Stimulated activated effector memory CD8-positive, alpha-beta T cell treated with anti-CD3 and anti-CD28 coated beads, Interleukin-12 subunit alpha, Interleukin-12 subunit beta, amount 100 ng/mL, for 72 hours (primary cell): ENCODE data around the gene GJB3.
"Not testable (repeated sequence)": the region's sequence is repeated elsewhere in the genome, so short reads cannot be mapped to it uniquely, and the experiment has no call there.

Experiments
- ATAC-seq: fragments of 150-1000 bp; cut with Tn5 transposase; 2 replicates; pipeline ENCODE4 v1.10.0; 2021
- DNase-seq, 2 donors: peaks; one replicate each; pipeline ENCODE4 v3.0.0; 2021 to 2022; ENCODE audit warnings: low spot score in 2 of 2
- H3K27ac Mint-ChIP-seq: one replicate; pipeline ENCODE4 v1.8.0; 2022; ENCODE audit warnings: mild to moderate bottlenecking, mixed read lengths
- H3K36me3 Mint-ChIP-seq: one replicate; pipeline ENCODE4 v1.8.0; 2022; ENCODE audit warnings: mild to moderate bottlenecking, mixed read lengths
- H3K4me1 Mint-ChIP-seq: one replicate; pipeline ENCODE4 v1.8.0; 2022; ENCODE audit warnings: mixed read lengths
- H3K4me3 Mint-ChIP-seq: one replicate; pipeline ENCODE4 v1.8.0; 2022; ENCODE audit warnings: mild to moderate bottlenecking, mixed read lengths
- H3K9me3 Mint-ChIP-seq: one replicate; pipeline ENCODE4 v1.8.0; 2022; ENCODE audit warnings: mixed read lengths

The GJB3 gene

DNA sequence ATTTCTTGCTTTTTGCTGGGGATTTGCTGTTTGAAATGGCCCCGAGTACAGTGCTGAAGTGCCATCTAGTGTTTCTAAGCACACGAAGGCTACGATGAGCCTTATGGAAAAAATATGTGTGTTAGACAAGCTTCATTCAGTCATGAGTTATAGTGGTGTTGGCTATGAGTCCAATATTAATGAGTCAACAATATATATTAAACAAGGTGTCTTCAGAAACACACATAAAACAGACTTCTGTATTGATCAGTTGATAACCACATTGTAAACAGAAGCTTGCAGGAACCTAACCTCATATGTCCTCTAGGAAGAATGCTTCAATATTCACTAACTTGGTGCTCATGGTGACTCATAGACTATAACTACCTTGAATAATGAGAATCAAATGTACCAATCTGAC is 27.9 kb upstream of the GJB3 start:
- ATAC-seq, result no peak
- H3K9me3 Mint-ChIP-seq, result no peaks in the 10 kb centered on the region
- no peak for DNase-seq
- H3K4me3 Mint-ChIP-seq, result no peak overlapping the region
- H3K4me1 Mint-ChIP-seq, result no peaks in the 10 kb centered on the region
- no peak overlapping the region for H3K27ac Mint-ChIP-seq
- no peaks in the 10 kb centered on the region for H3K36me3 Mint-ChIP-seq

GRCh38 chr1:34754964-34755637 is 25.9 kb upstream of the GJB3 start, which contains the start of gene GJB5:
Gene GJB5, plus strand, starts transcription at chr1:34755047. Its CDS starts 2,284 bp downstream, at chr1:34757331.
- H3K4me1 Mint-ChIP-seq, result no peaks in the 10 kb centered on the region
- no peak for DNase-seq
- no peak within 1 kb of the TSS for H3K27ac Mint-ChIP-seq
- H3K36me3 Mint-ChIP-seq, result no peaks in the 10 kb centered on the region
- no peak within 1 kb of the TSS for H3K4me3 Mint-ChIP-seq
- no peaks in the 10 kb centered on the region for H3K9me3 Mint-ChIP-seq
- ATAC-seq, result no peak

DNA sequence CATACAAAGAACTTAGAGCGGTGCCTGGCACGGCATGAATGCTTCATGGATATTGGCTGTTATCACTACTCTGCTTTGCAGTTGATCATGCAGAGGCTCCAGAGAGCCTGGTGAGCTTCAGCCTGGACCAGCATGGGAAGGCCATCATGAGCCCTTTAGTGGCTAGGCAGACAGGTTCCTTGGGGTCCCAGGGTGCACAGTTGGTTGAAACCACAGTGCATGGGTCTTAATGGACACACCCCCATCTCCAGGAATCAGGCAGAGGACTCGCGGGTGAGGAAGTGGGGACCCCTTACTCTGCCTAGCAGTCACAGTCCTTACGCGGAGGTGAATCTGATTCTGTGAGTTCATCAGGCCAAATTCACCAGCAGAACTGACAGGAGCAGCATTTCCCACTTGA is 25.1 kb upstream of the GJB3 start:
- Mint-ChIP-seq H3K36me3 (no peaks in the 10 kb centered on the region), H3K4me1 (no peaks in the 10 kb centered on the region), H3K27ac (no peak overlapping the region), H3K4me3 (no peak overlapping the region), H3K9me3 (no peaks in the 10 kb centered on the region)
- DNase-seq, result no peak
- ATAC-seq, result no peak

GRCh38 chr1:34757386-34757785 is 23.6 kb upstream of the GJB3 start:
- no peak overlapping the region for H3K4me3 Mint-ChIP-seq
- DNase-seq (no peak), ATAC-seq (no peak)
- H3K36me3 Mint-ChIP-seq, result no peaks in the 10 kb centered on the region
- no peaks in the 10 kb centered on the region for H3K9me3 Mint-ChIP-seq
- no peaks in the 10 kb centered on the region for H3K4me1 Mint-ChIP-seq
- no peak overlapping the region for H3K27ac Mint-ChIP-seq

GRCh38 chr1:34758751-34759150 is 22.3 kb upstream of the GJB3 start:
- no peaks in the 10 kb centered on the region for H3K36me3 Mint-ChIP-seq

DNA sequence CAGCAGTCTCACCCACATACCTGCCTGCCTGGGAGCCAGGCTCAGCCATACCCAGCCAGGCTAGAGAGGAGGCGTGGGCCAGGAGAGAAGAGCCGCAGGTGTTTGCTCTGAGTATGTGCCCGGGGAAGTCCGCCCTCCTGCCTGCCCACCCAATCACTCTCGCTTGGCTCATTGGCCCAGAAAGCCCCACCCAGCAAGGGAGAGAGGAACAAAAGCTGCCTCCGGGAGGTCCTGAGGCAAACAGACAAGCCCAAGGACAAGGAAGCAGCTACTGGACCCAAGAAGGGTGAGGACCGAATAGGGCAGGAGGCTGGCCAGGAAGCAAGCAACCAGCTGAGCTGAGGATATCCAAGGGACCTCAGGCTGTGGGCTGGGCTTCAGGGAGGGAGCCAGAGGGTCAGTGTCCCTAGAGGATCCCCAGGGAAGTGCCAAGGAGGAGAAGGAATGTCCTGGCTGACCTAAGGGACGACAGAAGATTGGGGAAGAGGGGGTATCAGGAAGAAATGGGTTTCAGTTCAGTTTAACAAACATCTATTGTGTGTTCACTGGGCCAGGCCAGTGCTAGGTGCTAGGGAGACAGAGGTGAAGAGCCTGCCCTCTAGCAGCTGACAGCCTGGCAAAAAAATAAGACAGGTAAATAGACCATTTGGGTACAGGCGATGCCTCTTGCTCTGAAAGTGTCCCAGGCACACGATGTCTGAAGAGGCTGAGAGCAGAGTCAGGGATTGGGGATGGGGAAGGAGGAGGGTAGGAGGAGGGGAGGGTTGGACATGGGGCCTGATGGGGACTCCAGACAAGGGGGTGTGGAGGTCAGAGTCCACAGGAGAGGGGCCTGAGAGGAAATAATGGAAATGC is 21.3 kb upstream of the GJB3 start, which contains the start of gene GJB4:
Gene GJB4 (plus strand): TSS at position 238 of the 855 bp plus-strand sequence. CDS start 1,515 bp downstream, outside the sequence.
- no peak for ATAC-seq
- Mint-ChIP-seq H3K4me1 (no peaks in the 10 kb centered on the region), H3K4me3 (no peak within 1 kb of the TSS), H3K9me3 (no peaks in the 10 kb centered on the region), H3K36me3 (no peaks in the 10 kb centered on the region), H3K27ac (no peak within 1 kb of the TSS)
- DNase-seq, result no peak

More at GRCh38 chr1:34758751-34759150, 22.3 kb upstream of the GJB3 start:
- H3K9me3 Mint-ChIP-seq, result no peaks in the 10 kb centered on the region
- H3K4me1 Mint-ChIP-seq, result no peaks in the 10 kb centered on the region
- ATAC-seq (no peak), DNase-seq (no peak)
- H3K27ac Mint-ChIP-seq, result no peak overlapping the region
- H3K4me3 Mint-ChIP-seq, result no peak overlapping the region

DNA sequence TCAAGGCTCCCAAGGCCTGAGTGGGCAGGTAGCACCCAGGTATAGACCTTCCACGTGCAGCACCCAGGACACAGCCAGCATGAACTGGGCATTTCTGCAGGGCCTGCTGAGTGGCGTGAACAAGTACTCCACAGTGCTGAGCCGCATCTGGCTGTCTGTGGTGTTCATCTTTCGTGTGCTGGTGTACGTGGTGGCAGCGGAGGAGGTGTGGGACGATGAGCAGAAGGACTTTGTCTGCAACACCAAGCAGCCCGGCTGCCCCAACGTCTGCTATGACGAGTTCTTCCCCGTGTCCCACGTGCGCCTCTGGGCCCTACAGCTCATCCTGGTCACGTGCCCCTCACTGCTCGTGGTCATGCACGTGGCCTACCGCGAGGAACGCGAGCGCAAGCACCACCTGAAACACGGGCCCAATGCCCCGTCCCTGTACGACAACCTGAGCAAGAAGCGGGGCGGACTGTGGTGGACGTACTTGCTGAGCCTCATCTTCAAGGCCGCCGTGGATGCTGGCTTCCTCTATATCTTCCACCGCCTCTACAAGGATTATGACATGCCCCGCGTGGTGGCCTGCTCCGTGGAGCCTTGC is 19.7 kb upstream of the GJB3 start:
- Mint-ChIP-seq H3K4me1 (no peaks in the 10 kb centered on the region), H3K4me3 (no peak overlapping the region), H3K9me3 (no peaks in the 10 kb centered on the region), H3K27ac (no peak overlapping the region), H3K36me3 (no peaks in the 10 kb centered on the region)
- no peak for ATAC-seq
- DNase-seq, result no peak

DNA sequence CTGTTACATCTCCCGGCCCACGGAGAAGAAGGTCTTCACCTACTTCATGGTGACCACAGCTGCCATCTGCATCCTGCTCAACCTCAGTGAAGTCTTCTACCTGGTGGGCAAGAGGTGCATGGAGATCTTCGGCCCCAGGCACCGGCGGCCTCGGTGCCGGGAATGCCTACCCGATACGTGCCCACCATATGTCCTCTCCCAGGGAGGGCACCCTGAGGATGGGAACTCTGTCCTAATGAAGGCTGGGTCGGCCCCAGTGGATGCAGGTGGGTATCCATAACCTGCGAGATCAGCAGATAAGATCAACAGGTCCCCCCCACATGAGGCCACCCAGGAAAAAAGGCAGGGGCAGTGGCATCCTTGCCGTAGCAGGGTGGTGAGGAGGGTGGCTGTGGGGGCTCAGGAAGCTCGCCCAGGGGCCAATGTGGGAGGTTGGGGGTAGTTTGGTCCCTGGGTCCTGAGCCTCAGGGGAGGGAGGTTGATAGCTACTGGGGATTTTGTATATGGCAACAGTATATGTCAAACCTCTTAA is 19.2 kb upstream of the GJB3 start:
- ATAC-seq (no peak), DNase-seq (no peak)
- Mint-ChIP-seq H3K27ac (no peak overlapping the region), H3K4me1 (no peaks in the 10 kb centered on the region), H3K4me3 (no peak overlapping the region), H3K9me3 (no peaks in the 10 kb centered on the region), H3K36me3 (no peaks in the 10 kb centered on the region)

- ATAC-seq (no peak), DNase-seq (no peak)
- no peaks in the 10 kb centered on the region for H3K4me1 Mint-ChIP-seq
- no peak overlapping the region for H3K4me3 Mint-ChIP-seq
- H3K36me3 Mint-ChIP-seq, result no peaks in the 10 kb centered on the region
- no peaks in the 10 kb centered on the region for H3K9me3 Mint-ChIP-seq
- H3K27ac Mint-ChIP-seq, result no peak overlapping the region
These were observed 18.4 kb upstream of the GJB3 start for GRCh38 chr1:34762474-34763141.

DNA sequence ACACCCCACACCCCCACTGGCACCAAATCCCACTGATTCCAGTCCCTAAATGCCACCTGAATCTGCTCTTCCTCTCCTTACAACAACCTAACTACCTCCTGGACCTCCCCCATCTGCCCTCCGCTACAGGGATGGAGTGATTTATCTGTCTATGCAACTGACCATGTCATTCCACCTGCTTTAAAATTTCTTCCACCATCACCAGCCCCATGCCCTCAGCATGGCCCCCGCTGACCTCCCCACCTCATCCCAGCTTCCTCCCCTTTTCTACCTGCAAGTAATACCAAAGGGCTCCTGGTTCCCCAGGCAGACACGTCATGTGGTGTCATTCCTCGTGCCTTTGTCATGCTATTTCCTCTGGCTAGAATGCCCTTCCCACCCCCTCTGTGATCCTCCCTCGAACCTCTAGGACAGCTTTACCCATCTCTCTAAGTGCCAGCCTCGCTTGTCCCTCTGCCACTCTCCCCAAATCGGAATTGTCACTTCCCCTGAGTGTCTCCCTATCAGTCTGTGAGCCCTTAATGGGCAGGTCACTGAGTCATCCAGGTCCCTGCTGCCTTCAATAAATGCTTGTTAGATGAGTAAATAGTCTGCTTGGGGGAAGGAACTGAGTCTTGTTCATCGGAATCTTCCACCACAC is 17.8 kb upstream of the GJB3 start:
- Mint-ChIP-seq H3K4me3 (no peak overlapping the region), H3K9me3 (no peaks in the 10 kb centered on the region), H3K4me1 (no peaks in the 10 kb centered on the region), H3K36me3 (no peaks in the 10 kb centered on the region), H3K27ac (no peak overlapping the region)
- ATAC-seq (no peak), DNase-seq (no peak)

- H3K4me1 Mint-ChIP-seq, result no peaks in the 10 kb centered on the region
- H3K27ac Mint-ChIP-seq, result no peak overlapping the region
- no peak overlapping the region for H3K4me3 Mint-ChIP-seq
- no peak for ATAC-seq
- no peak for DNase-seq
- no peaks in the 10 kb centered on the region for H3K36me3 Mint-ChIP-seq
- H3K9me3 Mint-ChIP-seq, result no peaks in the 10 kb centered on the region
These were observed 12.2 kb upstream of the GJB3 start for GRCh38 chr1:34768856-34769255.

DNA sequence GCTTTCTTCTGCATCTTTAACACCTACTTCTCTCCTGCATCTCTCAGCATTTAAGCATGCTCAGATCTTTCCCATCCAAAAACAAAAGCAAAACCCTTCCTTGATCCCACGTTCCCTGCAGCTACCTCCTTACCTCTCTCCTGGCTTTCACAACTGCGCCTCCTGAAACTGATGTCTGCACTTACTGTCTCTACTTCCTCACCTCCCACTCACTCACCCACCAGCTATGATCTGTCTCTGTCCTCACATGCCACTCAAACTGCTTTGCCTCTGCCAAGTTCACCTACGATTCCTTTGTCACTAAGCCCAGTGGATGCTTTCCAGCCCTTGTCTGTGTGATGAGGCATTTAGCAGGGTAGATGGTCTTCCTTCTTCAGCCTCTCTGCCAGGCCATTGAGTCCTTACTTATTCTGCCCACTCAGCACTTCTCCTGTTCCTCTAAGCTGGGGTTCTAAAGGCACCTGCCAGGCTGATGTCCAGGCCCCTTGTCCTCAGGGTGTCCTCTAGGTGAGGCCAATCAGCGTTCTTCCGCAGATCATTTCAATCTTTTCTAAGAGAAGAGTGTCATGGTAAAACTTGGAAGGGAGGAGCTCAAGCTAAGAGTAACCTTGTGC is 10.0 kb upstream of the GJB3 start:
- no peak overlapping the region for H3K4me3 Mint-ChIP-seq
- H3K36me3 Mint-ChIP-seq, result no peaks in the 10 kb centered on the region
- no peaks in the 10 kb centered on the region for H3K9me3 Mint-ChIP-seq
- no peak overlapping the region for H3K27ac Mint-ChIP-seq
- ATAC-seq (peak; percentile 21), DNase-seq (no peak)
- H3K4me1 Mint-ChIP-seq, result no peaks in the 10 kb centered on the region

DNA sequence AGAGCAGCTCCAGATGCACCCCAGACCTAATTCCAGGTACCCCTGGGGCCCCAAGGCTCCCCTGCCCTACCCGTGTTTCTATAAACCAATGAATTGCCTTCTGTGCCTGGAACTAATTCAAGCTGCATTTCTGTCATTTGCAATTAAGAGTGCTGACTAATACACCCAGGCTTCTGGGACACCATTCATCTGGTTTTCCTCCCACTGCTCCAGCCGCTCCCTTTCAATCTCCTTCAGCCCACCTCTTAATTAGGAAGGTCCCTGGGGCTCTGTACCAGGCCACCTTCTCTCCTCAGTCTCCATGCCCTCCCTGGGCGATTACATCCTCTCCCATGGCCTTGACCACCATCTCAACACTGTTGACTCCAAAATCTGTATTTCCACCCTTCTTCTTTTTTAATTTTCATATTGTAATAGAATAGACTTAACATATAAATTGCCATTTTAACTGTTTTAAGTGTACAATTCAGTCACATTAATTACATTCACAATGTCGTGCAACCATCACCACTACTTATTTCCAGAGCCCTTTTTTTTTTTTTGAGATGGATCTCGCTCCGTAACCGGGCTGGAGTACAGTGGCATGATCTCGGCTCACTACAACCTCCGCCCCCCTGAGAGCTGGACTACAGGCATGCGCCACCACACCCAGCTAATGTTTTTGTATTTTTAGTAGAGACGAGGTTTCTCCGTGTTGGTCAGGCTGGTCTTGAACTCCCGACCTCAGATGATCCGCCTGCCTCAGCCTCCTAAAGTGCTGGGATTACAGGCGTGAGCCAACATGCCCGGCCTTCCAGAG is 9.2 kb upstream of the GJB3 start:
- Mint-ChIP-seq H3K4me1 (no peaks in the 10 kb centered on the region), H3K36me3 (no peaks in the 10 kb centered on the region), H3K4me3 (no peak overlapping the region), H3K27ac (no peak overlapping the region), H3K9me3 (no peaks in the 10 kb centered on the region)
- ATAC-seq (no peak), DNase-seq (no peak)

GRCh38 chr1:34773114-34773513 is 7.9 kb upstream of the GJB3 start:
- H3K9me3 Mint-ChIP-seq, H3K4me3 Mint-ChIP-seq, ATAC-seq, DNase-seq, H3K27ac Mint-ChIP-seq, H3K36me3 Mint-ChIP-seq, H3K4me1 Mint-ChIP-seq: not testable (repeated sequence)
